HG03460 (cell line): Measurements from ENCODE around the gene PEBP1.

Source experiments
- ATAC-seq: cut with Tn5 transposase; IDR thresholded peaks from one replicate; pipeline ENCODE4 v1.9.1; 2021; ENCODE audit not compliant: unreplicated experiment

The PEBP1 gene

DNA sequence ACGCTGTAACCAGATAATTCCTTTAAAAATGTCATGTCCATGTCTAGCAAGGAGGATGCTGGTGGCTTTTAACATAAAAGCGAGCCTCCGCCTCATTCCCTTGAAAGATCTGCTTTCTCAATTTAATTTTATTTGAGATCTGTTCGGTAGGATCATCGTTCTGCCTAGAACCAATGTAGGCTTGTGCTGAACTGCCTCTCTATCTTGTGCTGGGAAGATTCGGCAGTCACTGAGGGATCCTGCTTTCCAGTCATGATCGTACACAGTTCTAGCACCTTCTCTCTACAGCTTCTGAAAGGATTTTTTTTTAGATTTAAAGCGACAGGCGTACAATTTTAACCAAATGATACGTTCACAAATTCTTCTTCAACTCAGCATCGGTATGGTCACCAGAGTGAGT is 54.3 kb downstream of the PEBP1 start:
- no peak for ATAC-seq

DNA sequence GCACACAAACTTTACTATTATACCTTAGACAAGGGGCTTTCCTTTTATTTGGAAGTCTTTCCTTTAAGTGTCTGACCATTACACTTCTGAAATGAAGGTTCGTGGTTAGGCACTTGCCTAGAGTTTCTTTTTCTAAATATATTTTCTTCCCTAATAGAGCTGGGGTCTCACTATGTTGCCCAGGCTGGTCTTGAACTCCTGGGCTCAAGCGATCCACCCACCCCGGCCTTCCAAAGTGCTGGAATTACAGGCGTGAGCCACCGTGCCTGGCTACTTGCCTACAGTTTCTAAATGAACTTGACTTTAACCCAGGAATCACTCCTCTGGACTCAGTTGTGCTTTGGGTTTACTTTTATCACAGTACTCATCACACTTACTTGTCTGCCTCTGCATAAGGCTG is 57.6 kb downstream of the PEBP1 start:
- no peak for ATAC-seq

DNA sequence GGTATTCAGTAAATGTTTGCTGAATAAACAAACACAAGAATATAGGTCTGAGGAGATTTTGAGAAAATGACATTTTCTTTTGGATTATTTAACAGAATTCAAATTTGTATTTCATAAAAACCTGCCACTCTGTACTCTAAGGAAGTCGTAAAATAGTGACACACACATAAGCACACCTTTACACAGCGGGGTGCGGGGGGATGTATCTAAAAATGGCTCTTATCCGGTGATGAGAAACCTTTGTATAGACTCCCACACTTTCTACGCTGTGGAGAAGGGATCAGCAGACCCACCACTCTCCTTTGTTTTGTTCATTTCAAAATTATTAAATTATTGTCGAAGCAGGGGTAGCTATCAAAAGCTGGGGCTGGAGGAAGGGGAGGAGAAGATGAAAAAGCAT is 58.0 kb downstream of the PEBP1 start:
- no peak for ATAC-seq
